Pons (tissue), 1 donor: Measurements from ENCODE around the gene MUC4.

Experiments used
- DNase-seq: peaks from one replicate; pipeline ENCODE4 v3.0.0-alpha.2; 2016; ENCODE audit warnings: low spot score

The MUC4 gene

GRCh38 chr3:195697582-195698324 lies 114.0 kb downstream of the MUC4 start:
- no peak for DNase-seq
